ENCODE results near the gene MOB3B.

- no peak for TF ChIP-seq CTCF (IDR thresholded peaks at IDR 0.05)
- no peak for TF ChIP-seq POLR2A (IDR thresholded peaks at IDR 0.05)
- TF ChIP-seq POLR2AphosphoS5 (IDR thresholded peaks at IDR 0.05) = no peak
Measured at GRCh38 chr9:27505744-27506161, 23.9 kb downstream of the MOB3B start.
